GM19238 (cell line): ENCODE results near the gene TPD52L2.
A peak's percentile ranks its signal among the peaks of the same experiment; 100 is the strongest.

Source experiments
- DNase-seq: peaks from one replicate; pipeline ENCODE4 v3.0.0; 2011; ENCODE audit warnings: low spot score; ENCODE audit not compliant: insufficient read length

The TPD52L2 gene

DNA sequence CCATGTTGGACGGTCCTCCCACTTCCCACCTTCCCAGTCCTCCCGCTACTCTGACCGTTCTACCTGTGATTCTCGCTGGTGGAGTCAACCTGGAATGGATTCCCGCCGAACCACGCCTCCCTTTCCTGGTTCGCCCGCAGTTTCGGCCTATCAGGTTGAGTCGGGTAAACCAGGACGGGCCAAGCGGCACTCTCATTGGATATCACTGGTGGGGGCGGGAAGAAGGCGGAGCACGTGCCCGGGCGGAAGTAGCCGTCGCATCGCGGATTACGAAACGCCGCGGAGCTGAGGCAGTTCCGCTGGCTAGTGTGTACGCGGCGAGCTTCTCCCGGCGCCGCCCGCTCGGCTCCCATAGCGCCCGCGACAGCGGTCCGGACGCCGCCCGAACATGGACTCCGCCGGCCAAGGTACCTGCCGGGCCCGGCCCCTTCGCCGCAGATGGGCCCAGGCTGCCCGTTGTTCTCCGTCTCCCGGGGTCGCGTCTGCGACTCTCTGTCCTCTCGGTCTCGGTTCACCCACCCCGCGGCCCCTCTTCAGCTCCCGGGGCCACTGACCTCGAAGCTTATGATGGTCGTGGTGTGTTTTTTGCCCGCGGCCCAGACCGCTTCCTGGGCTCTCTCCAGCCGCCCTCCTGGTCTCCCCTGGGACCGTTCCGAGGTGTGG lies at the start of gene TPD52L2:
Gene TPD52L2 (plus strand): TSS at position 293 of the 663 bp plus-strand sequence. CDS start 96 bp downstream, at position 389.
- peak; percentile 98 for DNase-seq

DNA sequence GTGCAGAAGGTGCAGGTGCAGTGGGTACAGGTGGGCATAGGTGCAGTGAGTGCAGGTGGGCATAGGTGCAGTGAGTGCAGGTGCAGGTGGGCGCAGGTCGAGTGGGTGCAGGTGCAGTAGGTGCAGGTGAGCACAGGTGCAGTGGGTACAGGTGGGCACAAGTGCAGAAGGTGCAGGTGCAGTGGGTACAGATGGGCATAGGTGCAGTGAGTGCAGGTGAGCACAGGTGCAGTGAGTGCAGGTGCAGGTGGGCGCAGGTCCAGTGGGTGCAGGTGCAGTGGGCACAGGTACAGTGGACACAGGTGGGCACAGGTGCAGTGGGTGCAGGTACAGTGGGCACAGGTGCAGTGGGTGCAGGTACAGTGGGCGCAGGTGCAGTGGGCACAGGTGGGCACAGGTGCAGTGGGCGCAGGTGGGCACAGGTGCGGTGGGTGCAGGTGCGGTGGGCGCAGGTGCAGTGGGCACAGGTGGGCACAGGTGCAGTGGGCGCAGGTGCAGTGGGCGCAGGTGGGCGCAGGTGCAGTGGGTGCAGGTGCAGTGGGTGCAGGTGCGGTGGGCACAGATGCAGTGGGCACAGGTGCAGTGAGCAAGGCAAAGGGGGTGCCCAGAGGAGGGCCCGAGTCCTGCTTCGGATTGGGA lies 49.3 kb upstream of the TPD52L2 start:
- DNase-seq, result no peak

DNA sequence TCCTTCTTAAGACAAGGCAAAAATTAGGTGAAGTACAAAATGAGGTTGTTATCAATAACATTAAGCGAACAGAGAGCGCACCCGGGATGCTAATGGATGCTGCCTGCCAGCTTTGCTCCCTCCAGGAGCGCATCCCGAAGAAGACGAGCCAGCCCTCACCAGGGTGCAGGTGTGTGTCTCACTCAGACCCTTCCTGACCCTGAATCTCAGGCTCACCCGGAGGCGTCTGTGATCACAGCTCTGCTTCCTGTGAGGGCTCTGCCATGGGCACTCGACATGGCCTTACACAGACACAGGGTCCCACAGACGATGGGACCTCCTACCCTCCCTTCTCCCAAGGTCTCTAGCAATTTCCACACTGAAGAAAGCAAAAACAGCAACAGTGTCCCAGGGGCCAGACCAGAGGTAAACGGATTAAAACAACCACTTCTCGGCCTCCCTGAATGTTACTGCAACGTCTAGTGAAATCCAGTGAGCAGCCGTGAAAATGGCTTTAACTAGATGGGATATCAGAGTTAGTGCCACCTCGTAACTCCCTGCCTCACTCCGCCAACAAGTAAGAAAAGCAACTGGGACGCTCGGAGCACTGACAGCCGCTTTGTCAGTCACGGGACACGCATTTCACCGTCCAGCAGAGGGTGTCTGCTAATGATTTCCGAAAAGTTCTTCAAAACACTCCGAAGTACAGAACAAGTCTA lies 45.7 kb upstream of the TPD52L2 start:
- no peak for DNase-seq

GRCh38 chr20:63821811-63822210 lies 43.3 kb upstream of the TPD52L2 start:
- DNase-seq, result no peak

DNA sequence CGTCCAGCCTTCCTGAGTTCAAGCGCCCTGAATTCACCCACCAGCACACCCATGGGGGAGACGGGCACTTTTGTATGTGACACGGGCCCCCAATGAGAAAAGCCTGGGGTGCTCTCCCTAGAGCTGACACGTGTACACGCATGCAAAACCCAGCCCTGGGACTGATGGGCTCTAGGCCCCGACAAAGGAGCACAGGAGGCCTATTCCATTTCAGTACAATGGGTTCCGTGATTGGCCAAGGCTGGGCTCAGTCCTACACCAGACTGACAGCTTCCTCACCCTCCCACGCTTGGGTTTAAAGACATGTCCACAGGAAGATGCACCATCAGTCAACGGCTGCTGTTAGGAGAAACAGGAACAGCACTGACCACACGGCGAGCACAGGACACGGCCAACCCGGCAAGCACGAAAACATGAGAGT lies 42.8 kb upstream of the TPD52L2 start:
- no peak for DNase-seq

DNA sequence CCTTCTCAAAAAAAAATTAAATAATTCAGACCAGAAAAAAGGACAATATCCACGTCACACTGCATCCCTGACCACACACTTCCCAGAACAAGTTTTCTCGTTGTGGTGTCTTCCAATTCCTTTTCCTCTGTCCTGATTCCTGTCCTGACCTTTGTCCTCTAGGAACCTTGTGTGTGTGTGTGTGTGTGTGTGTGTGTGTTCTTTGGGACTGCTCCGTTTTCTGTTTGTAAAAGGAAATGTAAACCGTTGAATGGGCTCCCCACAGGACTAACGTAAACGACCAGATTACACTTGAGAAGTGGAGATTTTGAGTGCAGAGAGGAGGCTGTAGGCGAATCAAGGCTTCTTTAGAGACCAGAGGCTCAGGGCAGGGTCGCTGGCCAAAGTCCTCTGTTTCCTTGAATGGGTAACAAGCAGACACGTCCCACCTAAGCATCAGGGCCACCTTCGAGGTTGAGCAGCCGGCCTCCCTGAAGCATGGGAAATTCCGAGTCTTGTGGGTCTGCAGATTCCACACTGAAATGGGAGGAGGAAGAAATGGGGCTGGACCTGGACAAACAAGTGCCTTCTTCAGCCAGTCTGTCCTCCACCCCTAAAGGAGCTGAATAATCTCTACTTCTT lies 41.3 kb upstream of the TPD52L2 start:
- DNase-seq, result no peak

DNA sequence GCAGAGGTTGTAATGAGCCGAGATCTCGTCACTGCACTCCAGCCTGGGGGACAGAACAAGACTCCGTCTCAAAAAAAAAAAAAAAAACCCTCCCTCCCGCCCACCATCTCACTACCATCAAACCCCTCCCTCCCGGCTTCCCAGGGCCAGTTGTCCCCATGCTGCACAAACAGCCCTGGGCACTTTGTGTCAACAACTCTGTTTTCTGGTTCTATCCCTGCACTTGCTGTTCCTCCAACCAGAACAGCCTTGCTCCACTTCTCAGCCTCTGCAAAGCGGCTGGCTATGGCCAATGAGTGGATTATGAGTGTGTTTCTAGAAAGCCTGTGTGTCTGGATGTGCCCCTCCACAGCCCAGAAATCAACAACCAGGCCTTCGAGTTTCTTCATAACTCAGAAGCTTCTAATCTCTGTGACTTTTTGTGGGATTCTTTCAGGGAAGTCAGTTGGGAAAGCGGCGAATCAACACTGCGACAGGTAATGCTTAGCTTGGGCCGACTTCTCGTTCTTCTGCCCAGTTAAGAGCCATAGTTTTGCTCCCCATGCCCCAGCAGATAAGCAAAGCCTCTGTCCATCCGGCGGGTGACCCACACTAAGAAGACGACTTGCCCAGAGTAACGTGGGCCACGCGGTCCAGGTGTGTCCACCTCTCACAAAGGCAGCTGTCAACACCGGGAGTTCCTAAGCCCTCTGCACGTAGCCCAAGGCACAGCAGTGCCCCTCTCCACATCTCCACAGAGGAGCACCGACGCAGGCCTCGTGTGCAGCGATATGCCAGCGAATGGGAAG lies 39.5 kb upstream of the TPD52L2 start:
- DNase-seq, result no peak

DNA sequence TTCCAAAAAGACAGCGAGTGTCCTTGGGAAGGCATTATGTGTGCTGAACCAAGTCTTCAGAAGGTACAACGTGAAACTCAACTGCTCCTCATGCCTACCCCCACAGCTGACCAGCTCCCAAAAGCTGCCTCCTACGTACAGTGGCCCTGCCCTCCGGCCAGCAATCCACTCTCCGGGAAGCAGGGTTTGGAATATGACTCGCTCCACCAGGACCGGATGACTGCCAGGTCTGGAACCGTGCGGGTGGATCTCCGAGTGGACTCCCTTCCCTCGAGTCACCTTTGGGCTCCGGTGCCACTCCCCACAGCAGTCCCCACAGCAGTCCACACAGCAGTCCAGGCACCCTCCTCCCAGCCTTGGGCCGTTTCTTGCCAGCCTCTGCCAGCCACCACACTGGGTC lies 38.3 kb upstream of the TPD52L2 start:
- no peak for DNase-seq

DNA sequence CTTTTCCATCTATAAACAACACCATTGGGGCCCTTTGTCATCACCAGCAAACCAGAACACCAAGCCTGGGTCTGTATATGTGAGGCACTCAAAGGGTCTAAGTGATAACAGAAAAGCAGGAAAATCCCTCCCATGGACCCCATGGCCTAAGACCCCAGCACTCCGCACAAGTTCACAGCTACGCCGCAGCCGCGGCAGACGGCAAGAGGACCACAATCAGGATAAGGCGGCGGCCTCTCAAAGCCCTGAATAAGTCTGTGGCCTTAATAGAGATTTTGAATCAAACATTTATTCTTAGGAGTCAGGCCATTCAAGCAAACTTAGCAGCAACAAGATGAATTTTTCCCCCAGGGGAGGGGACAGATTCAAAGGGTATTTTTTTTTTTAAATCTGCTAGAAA lies 36.9 kb upstream of the TPD52L2 start:
- no peak for DNase-seq

DNA sequence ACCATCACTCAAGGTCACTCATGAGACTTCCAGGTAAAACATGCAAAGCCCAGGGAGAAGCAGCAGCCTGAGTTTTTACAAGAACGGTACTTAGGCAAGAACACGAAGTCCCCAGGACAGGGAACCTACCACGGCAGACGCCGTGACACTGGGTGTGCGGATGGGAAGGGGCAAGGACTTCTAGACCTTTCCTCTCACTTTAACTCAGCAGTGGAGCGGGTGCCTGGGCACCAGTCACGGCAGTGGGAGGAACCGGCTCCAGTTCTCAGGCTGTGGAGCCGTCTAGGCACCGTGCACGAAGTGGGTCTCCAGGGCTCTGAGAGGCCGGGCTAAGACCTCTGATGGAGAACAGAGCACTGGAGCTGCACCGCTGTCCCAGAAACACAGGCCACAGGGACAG lies 36.5 kb upstream of the TPD52L2 start:
- no peak for DNase-seq

GRCh38 chr20:63828951-63829350 lies 36.1 kb upstream of the TPD52L2 start:
- no peak for DNase-seq

DNA sequence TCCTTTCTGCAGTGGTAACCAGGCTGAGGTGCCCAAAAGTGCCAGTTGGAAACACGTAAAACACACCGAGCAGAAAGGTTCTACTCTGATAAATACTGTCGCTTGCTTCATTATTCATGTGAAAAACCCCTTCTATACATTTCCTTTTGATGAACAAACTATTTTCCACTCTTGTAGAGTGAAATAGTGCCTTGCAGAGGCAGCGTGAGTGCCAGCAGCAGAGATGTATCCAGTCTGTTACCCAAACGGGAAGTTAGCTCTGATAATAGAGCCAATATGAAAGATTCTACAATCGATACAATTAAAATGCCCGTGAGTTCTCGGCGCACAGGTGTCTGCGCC lies 35.5 kb upstream of the TPD52L2 start:
- no peak for DNase-seq

- no peak for DNase-seq
Observed at GRCh38 chr20:63829945-63830835, 34.9 kb upstream of the TPD52L2 start.

GRCh38 chr20:63830841-63831588 lies 34.1 kb upstream of the TPD52L2 start, which contains the start of gene ZBTB46:
Gene ZBTB46 (minus strand): TSS chr20:63831264. CDS start chr20:63790757, 40,507 bp downstream.
- peak; percentile 92 for DNase-seq

GRCh38 chr20:63831646-63831992 lies 33.5 kb upstream of the TPD52L2 start:
- no peak for DNase-seq

GRCh38 chr20:63831993-63832686 lies 32.9 kb upstream of the TPD52L2 start:
- no peak for DNase-seq

DNA sequence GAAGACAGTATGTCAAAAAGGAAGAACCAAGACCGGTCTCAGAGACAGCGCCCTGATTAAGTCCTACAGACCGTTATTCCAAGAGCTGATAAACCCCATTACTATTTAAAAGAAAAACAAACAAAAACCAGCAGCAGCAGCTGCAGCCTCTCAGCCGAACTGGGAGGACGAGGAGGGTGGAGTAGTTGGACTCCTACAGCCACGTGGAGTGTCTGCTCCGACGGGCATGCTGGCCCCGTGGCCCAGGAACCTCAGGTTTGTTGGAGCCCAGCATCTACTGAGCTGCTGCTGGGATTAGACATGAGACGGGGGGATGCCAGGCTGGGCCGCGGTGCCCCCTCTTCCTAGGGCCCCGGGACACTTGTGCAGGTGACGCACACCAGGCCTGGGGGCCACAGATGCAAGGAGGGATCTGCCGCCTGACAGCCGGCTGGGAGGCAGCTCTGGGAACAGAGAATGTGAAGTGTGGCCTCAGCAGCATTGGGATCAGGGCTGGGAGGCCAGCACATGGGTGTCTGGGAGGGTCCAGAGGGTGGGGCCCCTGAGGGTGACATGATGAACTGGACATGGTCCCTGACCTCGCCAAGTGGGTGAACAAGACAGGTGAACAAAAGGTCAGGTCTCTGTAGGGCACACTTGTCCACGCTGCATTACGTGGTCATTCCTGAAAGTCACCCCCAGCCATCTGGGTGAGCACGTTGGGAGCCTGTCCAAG lies 31.1 kb upstream of the TPD52L2 start:
- DNase-seq, result no peak

GRCh38 chr20:63834491-63834880 lies 30.6 kb upstream of the TPD52L2 start:
- no peak for DNase-seq
